GM23248 (cell line): ENCODE results near the gene ELF4.

Source experiments
- EZH2 ChIP-seq: fragments of 200-600 bp; sonication (generic); IDR thresholded peaks from 2 replicates; pipeline ENCODE4 v1.6.1; 2018; ENCODE audit warnings: antibody characterized with exemption, mild to moderate bottlenecking; ENCODE audit not compliant: insufficient read depth, poor library complexity, severe bottlenecking
- EZH2phosphoT487 ChIP-seq: fragments of 200-600 bp; sonication (generic); IDR thresholded peaks from 2 replicates; pipeline ENCODE4 v1.6.1; 2018; ENCODE audit warnings: antibody characterized with exemption, moderate library complexity, mild to moderate bottlenecking, low read depth; ENCODE audit not compliant: insufficient read depth

DNA sequence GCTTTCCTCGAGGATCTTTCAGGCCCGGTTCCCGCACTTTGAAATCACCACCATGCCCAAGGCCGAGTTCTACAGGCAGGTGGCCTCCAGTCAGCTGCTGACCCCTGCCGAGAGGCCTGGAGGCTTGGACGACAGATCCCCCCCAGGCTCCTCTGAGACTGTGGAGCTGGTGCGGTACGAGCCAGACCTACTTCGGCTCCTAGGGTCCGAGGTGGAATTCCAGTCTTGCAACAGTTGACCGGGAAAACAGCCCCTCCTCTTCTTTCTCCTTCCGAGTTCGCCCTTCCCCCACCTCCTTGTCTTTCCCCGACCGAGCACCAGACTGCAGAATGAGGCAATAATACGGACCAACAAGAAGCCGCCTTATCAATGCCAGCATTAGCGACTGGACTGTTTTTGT is 54.4 kb downstream of the ELF4 start:
- TF ChIP-seq EZH2 (no peak), EZH2phosphoT487 (no peak)
